Stimulated activated CD8-positive, alpha-beta memory T cell treated with anti-CD3 and anti-CD28 coated beads, Interleukin-7, amount 100 ng/mL, for 24 hours (primary cell): ENCODE data around the gene CFHR2.
"Not testable (repeated sequence)": the region's sequence is repeated elsewhere in the genome, so short reads cannot be mapped to it uniquely, and the experiment has no call there.

Source experiments
- DNase-seq: peaks from one replicate; pipeline ENCODE4 v3.0.0-alpha.2; 2020; ENCODE audit warnings: low read depth

CFHR2 gene

GRCh38 chr1:196943568-196943967 lies at the start of gene CFHR2:
Gene CFHR2 (plus strand): TSS chr1:196943738. CDS start chr1:196943881, 143 bp downstream.
- not testable (repeated sequence) for DNase-seq

- no peak for DNase-seq
These were observed 47.2 kb upstream of the CFHR2 start for GRCh38 chr1:196896355-196896754.

- no peak for DNase-seq
These were observed 46.2 kb upstream of the CFHR2 start for GRCh38 chr1:196897158-196897828.

- no peak for DNase-seq
These were observed 41.2 kb upstream of the CFHR2 start for GRCh38 chr1:196902344-196902743.

- DNase-seq: no peak
These were observed 33.3 kb upstream of the CFHR2 start for GRCh38 chr1:196910215-196910614.

GRCh38 chr1:196912283-196912682 lies 31.3 kb upstream of the CFHR2 start:
- not testable (repeated sequence) for DNase-seq

- DNase-seq: not testable (repeated sequence)
These were observed 16.7 kb upstream of the CFHR2 start for GRCh38 chr1:196926839-196927238.

GRCh38 chr1:196932853-196933252 lies 10.7 kb upstream of the CFHR2 start:
- DNase-seq: not testable (repeated sequence)

- no peak for DNase-seq
These were observed 9.9 kb upstream of the CFHR2 start for GRCh38 chr1:196933531-196934189.

GRCh38 chr1:196941474-196941873 lies 2.1 kb upstream of the CFHR2 start:
- not testable (repeated sequence) for DNase-seq

GRCh38 chr1:196951711-196952394 lies 8.3 kb downstream of the CFHR2 start:
- no peak for DNase-seq

- no peak for DNase-seq
These were observed 11.2 kb downstream of the CFHR2 start for GRCh38 chr1:196954778-196955177.

GRCh38 chr1:196955926-196956325 lies 12.4 kb downstream of the CFHR2 start:
- no peak for DNase-seq

GRCh38 chr1:196960854-196961253 lies 17.3 kb downstream of the CFHR2 start:
- no peak for DNase-seq

- no peak for DNase-seq
These were observed 26.6 kb downstream of the CFHR2 start for GRCh38 chr1:196970182-196970581.

- DNase-seq: no peak
These were observed 32.7 kb downstream of the CFHR2 start for GRCh38 chr1:196976278-196976677.

GRCh38 chr1:196977278-196977677 lies 33.7 kb downstream of the CFHR2 start, which contains the start of gene CFHR5:
Gene CFHR5 (plus strand): TSS chr1:196977556. CDS start chr1:196977665, 109 bp downstream.
- DNase-seq: no peak

GRCh38 chr1:196980859-196981258 lies 37.3 kb downstream of the CFHR2 start:
- DNase-seq: no peak

- DNase-seq: not testable (repeated sequence)
These were observed 38.7 kb downstream of the CFHR2 start for GRCh38 chr1:196982247-196982646.

- DNase-seq: not testable (repeated sequence)
These were observed 48.5 kb downstream of the CFHR2 start for GRCh38 chr1:196991919-196992651.

- no peak for DNase-seq
These were observed 50.4 kb downstream of the CFHR2 start for GRCh38 chr1:196993916-196994315.

- DNase-seq: no peak
These were observed 53.9 kb downstream of the CFHR2 start for GRCh38 chr1:196997423-196997822.
